ENCODE measurements around the gene LAT.
"Not testable (repeated sequence)": the region's sequence is repeated elsewhere in the genome, so short reads cannot be mapped to it uniquely, and the experiment has no call there.

The LAT gene

DNA sequence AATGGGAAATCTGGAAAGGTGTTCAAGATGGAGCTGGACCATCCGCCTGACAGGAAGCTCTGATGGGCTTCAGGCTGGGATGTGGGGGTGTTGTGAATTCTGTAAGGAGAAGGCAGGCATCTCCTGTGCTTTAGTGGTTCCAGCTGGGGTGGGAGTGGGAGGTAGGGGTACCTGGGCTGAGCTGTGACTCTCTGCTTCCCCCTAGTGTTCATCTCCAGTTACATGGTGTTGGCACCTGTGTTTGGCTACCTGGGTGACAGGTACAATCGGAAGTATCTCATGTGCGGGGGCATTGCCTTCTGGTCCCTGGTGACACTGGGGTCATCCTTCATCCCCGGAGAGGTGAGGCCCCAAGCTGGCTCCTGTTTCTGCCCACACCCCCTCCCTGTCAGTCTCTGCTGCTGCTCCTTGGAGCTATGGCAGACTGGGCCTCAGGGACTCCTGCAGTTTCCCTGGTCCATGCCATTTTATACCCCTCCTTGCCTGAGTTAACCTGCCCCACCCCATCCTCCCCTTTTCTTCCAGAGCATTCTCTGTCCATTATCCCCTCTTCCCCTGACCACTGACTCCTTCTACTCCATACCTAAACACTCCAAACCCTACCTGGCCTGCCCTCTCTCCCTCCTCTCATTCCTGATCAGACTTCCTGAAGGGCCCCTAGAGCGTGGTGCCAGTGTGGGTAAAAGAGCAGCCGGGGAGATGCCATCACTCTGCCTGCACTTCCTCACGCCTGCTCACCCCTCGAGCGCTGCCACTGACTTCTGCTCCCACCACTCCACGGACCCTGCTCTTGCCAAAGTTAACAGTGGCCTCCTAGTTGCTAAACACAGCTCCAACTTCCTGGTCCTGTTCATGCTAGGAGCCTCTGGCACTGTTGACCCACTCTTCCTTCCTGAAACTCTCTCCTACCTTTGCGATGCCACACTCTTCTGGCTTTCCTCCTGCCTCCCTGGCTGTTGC, 6.9 kb upstream of the LAT start:
- TF ChIP-seq REST (IDR thresholded peaks at IDR 0.05; ENCODE audit: insufficient replicate concordance, low read depth) (no peak), POLR2AphosphoS5 (IDR thresholded peaks at IDR 0.05; ENCODE audit: low read depth) (no peak), SPI1 (IDR thresholded peaks at IDR 0.05; ENCODE audit: borderline replicate concordance, low read depth) (0 out of 2 replicates have a peak, but pooled peaks have one; percentile 2), CTCF (IDR thresholded peaks at IDR 0.05; ENCODE audit: insufficient read depth, low read length) (peak; percentile 3)
- peak in 1 of 2 experiments; percentile 45 for DNase-seq (ENCODE audit: low read depth in 1 of 2, low spot score in 1 of 2)
- peak overlapping the region; percentile 49 for H3K27ac ChIP-seq (replicated peaks)
- no peak overlapping the region for H3K4me3 ChIP-seq (replicated peaks; ENCODE audit: insufficient read depth, low read length)
- no peaks in the 10 kb centered on the region for H3K27me3 ChIP-seq (ENCODE audit: insufficient read depth, poor library complexity, severe bottlenecking)

GRCh38 chr16:28980330-28980729, 4.5 kb upstream of the LAT start:
- H3K27ac ChIP-seq (replicated peaks); DNase-seq (ENCODE audit: low read depth in 1 of 2, low spot score in 1 of 2); H3K4me3 ChIP-seq (replicated peaks; ENCODE audit: insufficient read depth, low read length); H3K27me3 ChIP-seq (ENCODE audit: insufficient read depth, poor library complexity, severe bottlenecking): not testable (repeated sequence)

- H3K4me3 ChIP-seq (replicated peaks; ENCODE audit: insufficient read depth, low read length) = no peak overlapping the region
- DNase-seq (ENCODE audit: low read depth in 1 of 2, low spot score in 1 of 2) = no peak
- TF ChIP-seq REST (IDR thresholded peaks at IDR 0.05; ENCODE audit: insufficient replicate concordance, low read depth) (no peak), POLR2AphosphoS5 (IDR thresholded peaks at IDR 0.05; ENCODE audit: low read depth) (no peak), GABPA (IDR thresholded peaks at IDR 0.05; ENCODE audit: low read depth) (no peak), CTCF (IDR thresholded peaks at IDR 0.05; ENCODE audit: insufficient read depth, low read length) (no peak), SPI1 (IDR thresholded peaks at IDR 0.05; ENCODE audit: borderline replicate concordance, low read depth) (no peak)
- no peak overlapping the region for H3K27ac ChIP-seq (replicated peaks)
- no peaks in the 10 kb centered on the region for H3K27me3 ChIP-seq (ENCODE audit: insufficient read depth, poor library complexity, severe bottlenecking)
Observed at GRCh38 chr16:28980929-28981328, 3.9 kb upstream of the LAT start.

- peak; percentile 48 to 56 for DNase-seq (ENCODE audit: low read depth in 1 of 2, low spot score in 1 of 2)
- Histone ChIP-seq H3K27me3 (ENCODE audit: insufficient read depth, poor library complexity, severe bottlenecking) (no peaks in the 10 kb centered on the region), H3K4me3 (replicated peaks; ENCODE audit: insufficient read depth, low read length) (no peak overlapping the region), H3K27ac (replicated peaks) (no peak overlapping the region)
- TF ChIP-seq REST (IDR thresholded peaks at IDR 0.05; ENCODE audit: insufficient replicate concordance, low read depth) (no peak), CTCF (IDR thresholded peaks at IDR 0.05; ENCODE audit: insufficient read depth, low read length) (peak; percentile 97)
Observed at GRCh38 chr16:28981517-28981916, 3.3 kb upstream of the LAT start.

Data from HL-60 (cell line).